Smooth muscle cell (in vitro differentiated cells): ENCODE measurements around the gene NFIL3. TPM values are rescaled to one million over a fixed set of nuclear protein-coding genes. Genes with fewer than 3 reads are reported as not detected.
"Not testable (repeated sequence)": the region's sequence is repeated elsewhere in the genome, so short reads cannot be mapped to it uniquely, and the experiment has no call there.

Experiments used
- DNase-seq: peaks from one replicate; lab custom pipeline; 2025; ENCODE audit not compliant: unreplicated experiment; lab: John Stamatoyannopoulos, UW
- H2AFZ ChIP-seq: fragments of 200-600 bp; sonication (generic); 2 replicates; pipeline ENCODE4 v1.6.0; 2016; ENCODE audit warnings: antibody characterized with exemption, low read depth, mild to moderate bottlenecking
- H3F3A ChIP-seq: fragments of 200-600 bp; sonication (generic); 2 replicates; pipeline ENCODE4 v1.6.0; 2017; ENCODE audit warnings: antibody characterized with exemption, low read depth
- H3K27ac ChIP-seq: fragments of 200-600 bp; sonication (generic); 2 replicates; pipeline ENCODE4 v1.5.1; 2016; ENCODE audit warnings: low read depth, mild to moderate bottlenecking
- H3K27me3 ChIP-seq: fragments of 200-600 bp; sonication (generic); 2 replicates; pipeline ENCODE4 v1.6.1; 2016; ENCODE audit warnings: low read depth, mild to moderate bottlenecking
- H3K36me3 ChIP-seq: fragments of 200-600 bp; sonication (generic); 2 replicates; pipeline ENCODE4 v1.5.1; 2016; ENCODE audit warnings: low read depth
- H3K4me1 ChIP-seq: fragments of 200-600 bp; sonication (generic); 2 replicates; pipeline ENCODE4 v1.5.1; 2016; ENCODE audit warnings: low read depth
- H3K4me2 ChIP-seq: fragments of 200-600 bp; sonication (generic); 2 replicates; pipeline ENCODE4 v1.6.0; 2016; ENCODE audit warnings: mild to moderate bottlenecking
- H3K4me3 ChIP-seq: fragments of 200-600 bp; sonication (generic); 2 replicates; pipeline ENCODE4 v1.5.1; 2016; ENCODE audit warnings: mild to moderate bottlenecking
- H3K79me2 ChIP-seq: fragments of 200-600 bp; sonication (generic); 2 replicates; pipeline ENCODE4 v1.6.0; 2016; ENCODE audit warnings: low read depth, mild to moderate bottlenecking
- H3K9ac ChIP-seq: fragments of 200-600 bp; sonication (generic); 2 replicates; pipeline ENCODE4 v1.6.0; 2016; ENCODE audit warnings: low read depth
- H3K9me3 ChIP-seq: fragments of 200-600 bp; sonication (generic); replicated peaks from 2 replicates; pipeline ENCODE4 v1.5.1; 2016; ENCODE audit warnings: low read depth
- H4K20me1 ChIP-seq: fragments of 200-600 bp; sonication (generic); 2 replicates; pipeline ENCODE4 v1.6.0; 2016; ENCODE audit warnings: low read depth
- WGBS: methylation state at CpG from one replicate; pipeline ENCODE4 v1.1.7; 2016; ENCODE audit warnings: low lambda C conversion rate; 5-methylcytosine and 5-hydroxymethylcytosine counted together
- polyA plus RNA-seq: library from polyadenylated mRNA; unstranded; fragments of >200 nt; fragmentation: Nextera tagmentation; extraction: Ambion mirVana; gene quantifications from 2 replicates; pipeline ENCODE4 v1.2.1, GENCODE V29; 2016
- total RNA-seq: library from RNA; depleted of rRNA; stranded (reverse); fragments of >200 nt; gene quantifications from 2 replicates; pipeline ENCODE4 v1.2.3, GENCODE V29; 2014
- TF ChIP-seq, protein P1 (sequence below): fragments of 200-600 bp; sonication (generic); IDR thresholded peaks from 2 replicates; pipeline ENCODE4 v1.5.1; 2017; ENCODE audit warnings: borderline replicate concordance, mild to moderate bottlenecking, antibody characterized with exemption; ENCODE audit not compliant: insufficient read depth, poor library complexity, severe bottlenecking

Gene NFIL3
- total and polyA plus RNA-seq, 2 experiments from 2014 or later = 36.4 to 60.7 TPM

- Histone ChIP-seq H3K4me3 (no peak overlapping the region), H3K4me1 (no peaks in the 10 kb centered on the region), H3K9ac (no peak overlapping the region), H3F3A (peaks cover 7% of the 10 kb centered on the region), H3K79me2 (no peaks in the 10 kb centered on the region), H3K27ac (no peak overlapping the region), H3K4me2 (no peak overlapping the region), H3K27me3 (no peaks in the 10 kb centered on the region), H4K20me1 (no peaks in the 10 kb centered on the region), H2AFZ (no peak overlapping the region), H3K9me3 (no peaks in the 10 kb centered on the region), H3K36me3 (no peaks in the 10 kb centered on the region)
- 76% methylated on average over 3 of the region's 3 CpGs for WGBS
- DNase-seq = no peak
- TF ChIP-seq, protein P1, sequence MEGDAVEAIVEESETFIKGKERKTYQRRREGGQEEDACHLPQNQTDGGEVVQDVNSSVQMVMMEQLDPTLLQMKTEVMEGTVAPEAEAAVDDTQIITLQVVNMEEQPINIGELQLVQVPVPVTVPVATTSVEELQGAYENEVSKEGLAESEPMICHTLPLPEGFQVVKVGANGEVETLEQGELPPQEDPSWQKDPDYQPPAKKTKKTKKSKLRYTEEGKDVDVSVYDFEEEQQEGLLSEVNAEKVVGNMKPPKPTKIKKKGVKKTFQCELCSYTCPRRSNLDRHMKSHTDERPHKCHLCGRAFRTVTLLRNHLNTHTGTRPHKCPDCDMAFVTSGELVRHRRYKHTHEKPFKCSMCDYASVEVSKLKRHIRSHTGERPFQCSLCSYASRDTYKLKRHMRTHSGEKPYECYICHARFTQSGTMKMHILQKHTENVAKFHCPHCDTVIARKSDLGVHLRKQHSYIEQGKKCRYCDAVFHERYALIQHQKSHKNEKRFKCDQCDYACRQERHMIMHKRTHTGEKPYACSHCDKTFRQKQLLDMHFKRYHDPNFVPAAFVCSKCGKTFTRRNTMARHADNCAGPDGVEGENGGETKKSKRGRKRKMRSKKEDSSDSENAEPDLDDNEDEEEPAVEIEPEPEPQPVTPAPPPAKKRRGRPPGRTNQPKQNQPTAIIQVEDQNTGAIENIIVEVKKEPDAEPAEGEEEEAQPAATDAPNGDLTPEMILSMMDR = no peak
These were observed 48.7 kb downstream of the NFIL3 start for GRCh38 chr9:91374939-91375338.

- WGBS = 60% methylated on average over 1 of the region's 1 CpG
- Histone ChIP-seq H3K4me2 (no peak overlapping the region), H3K27ac (no peak overlapping the region), H4K20me1 (no peaks in the 10 kb centered on the region), H3K27me3 (no peaks in the 10 kb centered on the region), H3K9ac (no peak overlapping the region), H3F3A (no peaks in the 10 kb centered on the region), H3K4me1 (no peaks in the 10 kb centered on the region), H2AFZ (no peak overlapping the region), H3K36me3 (no peaks in the 10 kb centered on the region), H3K79me2 (no peaks in the 10 kb centered on the region), H3K4me3 (no peak overlapping the region), H3K9me3 (no peaks in the 10 kb centered on the region)
- TF ChIP-seq, protein P1 = no peak
- DNase-seq = no peak
These were observed 51.7 kb downstream of the NFIL3 start for GRCh38 chr9:91371894-91372293.

- H3K4me3 ChIP-seq = not testable (repeated sequence)
These were observed 53.6 kb downstream of the NFIL3 start for GRCh38 chr9:91370006-91370405.

GRCh38 chr9:91364702-91365101 lies 58.9 kb downstream of the NFIL3 start:
- peaks cover 13% of the 10 kb centered on the region for H3K79me2 ChIP-seq
- H4K20me1 ChIP-seq = no peaks in the 10 kb centered on the region
- no peaks in the 10 kb centered on the region for H3F3A ChIP-seq
- TF ChIP-seq, protein P1 = no peak
- no peaks in the 10 kb centered on the region for H3K27me3 ChIP-seq
- no peak overlapping the region for H3K4me3 ChIP-seq
- 100% methylated on average over 3 of the region's 3 CpGs for WGBS
- H3K9me3 ChIP-seq = no peaks in the 10 kb centered on the region
- DNase-seq = no peak
- H3K4me1 ChIP-seq = peaks cover 4% of the 10 kb centered on the region
- no peak overlapping the region for H3K9ac ChIP-seq
- H3K27ac ChIP-seq = no peak overlapping the region
- H3K36me3 ChIP-seq = no peaks in the 10 kb centered on the region
- H2AFZ ChIP-seq = no peak overlapping the region
- H3K4me2 ChIP-seq = no peak overlapping the region

More at GRCh38 chr9:91370006-91370405, 53.6 kb downstream of the NFIL3 start:
- WGBS = 92% methylated on average over 3 of the region's 3 CpGs
- H3K9ac ChIP-seq, H2AFZ ChIP-seq, DNase-seq, H3K4me2 ChIP-seq, H3K79me2 ChIP-seq, H4K20me1 ChIP-seq, H3K27me3 ChIP-seq, H3K9me3 ChIP-seq, H3K27ac ChIP-seq, H3F3A ChIP-seq, H3K36me3 ChIP-seq, H3K4me1 ChIP-seq: not testable (repeated sequence)
